NCI-H2081 (cell line): ENCODE data around the gene RRM2.

Experiments used
- DNase-seq, 2 experiments: peaks; one replicate each; lab custom pipeline; 2025; lab: John Stamatoyannopoulos, UW

The RRM2 gene

GRCh38 chr2:10171006-10171800 is 48.7 kb downstream of the RRM2 start:
- DNase-seq = no peak

GRCh38 chr2:10172033-10172871 is 49.7 kb downstream of the RRM2 start:
- DNase-seq = no peak

GRCh38 chr2:10173258-10174005 is 50.9 kb downstream of the RRM2 start:
- DNase-seq = no peak

DNA sequence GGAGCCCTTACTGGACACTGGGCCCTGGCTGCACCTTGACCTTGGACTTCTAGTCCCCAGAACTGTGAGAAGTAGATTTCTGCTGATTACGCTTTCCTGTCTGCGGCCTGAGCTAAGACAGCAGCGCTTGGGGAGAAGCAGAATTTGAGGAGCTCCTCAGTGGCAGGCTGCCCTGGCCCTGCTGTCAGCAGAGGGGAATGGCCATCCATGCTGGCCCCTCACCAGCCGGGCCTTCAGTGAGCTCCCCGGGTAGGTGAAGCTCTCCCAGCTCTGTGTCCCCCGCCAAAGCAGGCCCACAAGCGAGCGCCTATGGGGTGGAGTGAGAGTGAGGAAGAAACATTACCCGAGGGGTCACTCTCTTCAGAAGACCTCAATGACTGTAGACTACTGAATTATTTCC is 51.6 kb downstream of the RRM2 start:
- no peak for DNase-seq

GRCh38 chr2:10175441-10175840 is 52.9 kb downstream of the RRM2 start:
- DNase-seq = no peak

GRCh38 chr2:10178751-10179150 is 56.2 kb downstream of the RRM2 start:
- no peak for DNase-seq

DNA sequence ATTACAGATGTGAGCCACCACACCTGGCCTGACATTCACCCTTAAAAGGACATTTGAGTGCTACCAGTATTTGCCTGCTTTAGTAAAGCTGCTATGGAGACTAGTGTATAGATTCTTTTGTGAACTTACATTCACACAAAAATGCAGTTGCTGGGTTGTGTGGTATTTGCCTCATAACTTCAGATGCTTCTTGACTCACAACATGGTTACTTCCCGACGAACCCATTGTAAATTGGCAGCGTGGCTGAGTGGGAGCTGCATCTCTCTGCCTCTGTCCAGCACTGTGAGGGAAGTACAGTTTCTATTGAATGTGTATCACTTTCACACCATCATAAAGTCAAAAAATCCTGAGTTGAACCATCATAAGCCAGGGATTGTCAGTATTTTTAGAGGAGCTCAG is 56.9 kb downstream of the RRM2 start:
- no peak for DNase-seq

DNA sequence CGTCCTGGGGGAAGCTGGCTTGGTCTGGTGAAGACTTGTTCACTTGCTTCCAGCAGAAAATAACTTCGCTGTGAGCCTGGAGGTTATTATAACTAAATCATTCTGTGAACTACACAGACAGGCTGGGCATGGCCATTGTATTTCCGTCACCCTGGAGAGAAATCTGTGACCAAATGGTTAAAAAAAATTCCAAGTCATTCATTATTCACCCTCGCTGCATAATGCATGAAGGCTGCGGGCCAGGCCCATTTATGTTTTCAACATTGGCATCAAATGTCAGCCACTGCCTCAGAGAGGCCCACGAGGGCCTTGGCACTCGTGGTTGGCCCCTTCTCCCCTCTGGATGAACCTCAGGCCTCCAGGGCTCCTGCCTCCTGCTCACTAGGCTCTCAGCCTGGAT is 57.7 kb downstream of the RRM2 start:
- DNase-seq = no peak
